ENCODE results near the gene DTYMK. TPM values are rescaled to one million over a fixed set of nuclear protein-coding genes. Genes with fewer than 3 reads are reported as not detected.

Gene DTYMK
- total RNA-seq, 4 donors from 2014 or later, result 14.6 to 40.3 (median 21.9) TPM

DNA sequence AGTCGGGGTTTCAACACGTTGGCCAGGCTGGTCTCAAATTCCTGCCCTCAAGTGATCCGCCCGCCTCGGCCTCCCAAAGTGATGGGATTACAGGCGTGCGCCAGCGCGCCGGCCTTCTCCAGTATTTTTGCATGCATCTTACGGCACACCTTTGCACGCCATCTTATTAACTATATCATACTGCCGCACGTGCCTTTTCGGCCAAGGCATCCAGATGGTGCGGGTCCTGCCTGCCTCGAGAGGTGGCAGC, 14.5 kb upstream of the DTYMK start:
- no peak for TF ChIP-seq POLR2A (IDR thresholded peaks at IDR 0.05)
- TF ChIP-seq, protein P1, sequence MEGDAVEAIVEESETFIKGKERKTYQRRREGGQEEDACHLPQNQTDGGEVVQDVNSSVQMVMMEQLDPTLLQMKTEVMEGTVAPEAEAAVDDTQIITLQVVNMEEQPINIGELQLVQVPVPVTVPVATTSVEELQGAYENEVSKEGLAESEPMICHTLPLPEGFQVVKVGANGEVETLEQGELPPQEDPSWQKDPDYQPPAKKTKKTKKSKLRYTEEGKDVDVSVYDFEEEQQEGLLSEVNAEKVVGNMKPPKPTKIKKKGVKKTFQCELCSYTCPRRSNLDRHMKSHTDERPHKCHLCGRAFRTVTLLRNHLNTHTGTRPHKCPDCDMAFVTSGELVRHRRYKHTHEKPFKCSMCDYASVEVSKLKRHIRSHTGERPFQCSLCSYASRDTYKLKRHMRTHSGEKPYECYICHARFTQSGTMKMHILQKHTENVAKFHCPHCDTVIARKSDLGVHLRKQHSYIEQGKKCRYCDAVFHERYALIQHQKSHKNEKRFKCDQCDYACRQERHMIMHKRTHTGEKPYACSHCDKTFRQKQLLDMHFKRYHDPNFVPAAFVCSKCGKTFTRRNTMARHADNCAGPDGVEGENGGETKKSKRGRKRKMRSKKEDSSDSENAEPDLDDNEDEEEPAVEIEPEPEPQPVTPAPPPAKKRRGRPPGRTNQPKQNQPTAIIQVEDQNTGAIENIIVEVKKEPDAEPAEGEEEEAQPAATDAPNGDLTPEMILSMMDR (IDR thresholded peaks at IDR 0.05), result peak in 4 of 6 experiments; percentile 38 to 53 (median 50)
- H3K9me3 ChIP-seq, result no peaks in the 10 kb centered on the region
- DNase-seq, result peak; percentile 59
- intact Hi-C loops (cut with DNase I), result no loop called here
- peaks cover 0 to 22% (median 2%) of the 10 kb centered on the region in 3 donors for H3K36me3 ChIP-seq
- 0 to 2% methylated on average over 7 to 12 of the region's 17 CpGs for WGBS, 2 donors
- peaks cover 11 to 32% (median 17%) of the 10 kb centered on the region in 3 donors for H3K4me1 ChIP-seq
- peak overlapping the region; percentile 91 to 99 (median 96) for H3K27ac ChIP-seq
- H3K27me3 ChIP-seq, result no peaks in the 10 kb centered on the region
- peak overlapping the region; percentile 76 to 98 (median 94) for H3K4me3 ChIP-seq

DNA sequence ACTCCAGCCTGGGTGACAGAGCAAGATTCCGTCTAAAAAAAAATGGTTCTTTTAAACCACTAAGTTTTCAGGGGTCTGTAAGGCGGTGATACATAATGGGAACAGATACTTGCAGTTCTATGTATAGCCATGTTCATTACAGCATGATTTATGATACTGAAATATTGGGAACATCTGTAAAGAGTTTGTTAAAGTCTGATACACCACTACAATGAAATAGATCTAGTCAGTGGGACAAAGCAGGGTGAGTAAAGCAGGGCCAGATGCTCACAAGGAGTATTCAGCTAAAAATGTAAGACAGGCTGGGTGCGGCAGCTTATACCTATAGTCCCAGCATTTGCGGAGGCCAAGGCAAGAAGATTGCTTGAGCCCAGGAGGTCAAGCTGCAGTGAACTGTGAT, 9.0 kb upstream of the DTYMK start:
- peaks cover 0 to 5% (median 3%) of the 10 kb centered on the region in 3 donors for H3K4me1 ChIP-seq
- H3K27ac ChIP-seq, result no peak overlapping the region
- no peak for DNase-seq
- intact Hi-C loops (cut with DNase I), result no loop called here
- TF ChIP-seq, protein P1 (IDR thresholded peaks at IDR 0.05), result no peak
- no peak for TF ChIP-seq POLR2A (IDR thresholded peaks at IDR 0.05)
- H3K27me3 ChIP-seq, result no peaks in the 10 kb centered on the region
- peaks cover 0 to 55% (median 0%) of the 10 kb centered on the region in 3 donors for H3K36me3 ChIP-seq
- no peak overlapping the region for H3K4me3 ChIP-seq
- 99 to 100% methylated on average over 4 of the region's 4 CpGs for WGBS, 2 donors
- H3K9me3 ChIP-seq, result no peaks in the 10 kb centered on the region

DNA sequence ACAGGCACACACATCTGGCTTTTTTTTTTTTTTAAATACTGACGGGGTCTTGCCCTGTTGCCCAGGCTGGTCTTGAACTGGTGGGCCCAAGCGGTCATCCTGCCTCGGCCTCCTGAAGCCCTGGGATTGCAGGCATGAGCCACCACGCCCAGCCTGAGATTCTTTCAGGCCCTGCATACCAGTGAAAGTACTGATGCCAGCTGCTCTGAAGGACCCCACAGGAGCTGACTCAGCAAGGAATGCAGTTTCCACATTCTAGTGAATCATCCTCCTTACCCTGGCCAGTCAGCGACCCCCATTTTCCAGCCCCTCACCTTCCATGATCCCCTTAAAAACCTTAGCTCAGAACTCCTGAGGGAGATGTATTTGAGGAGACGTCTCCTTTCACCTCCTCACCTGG, 5.8 kb upstream of the DTYMK start:
- peaks cover 0 to 71% (median 8%) of the 10 kb centered on the region in 3 donors for H3K36me3 ChIP-seq
- H3K4me3 ChIP-seq, result no peak overlapping the region
- no peaks in the 10 kb centered on the region for H3K27me3 ChIP-seq
- H3K27ac ChIP-seq, result no peak overlapping the region
- H3K4me1 ChIP-seq, result peaks cover 18 to 22% (median 18%) of the 10 kb centered on the region in 3 donors
- no peak for DNase-seq
- 87 to 88% methylated on average over 5 to 6 of the region's 6 CpGs for WGBS, 2 donors
- TF ChIP-seq, protein P1 (IDR thresholded peaks at IDR 0.05), result no peak
- TF ChIP-seq POLR2A (IDR thresholded peaks at IDR 0.05), result no peak
- H3K9me3 ChIP-seq, result no peaks in the 10 kb centered on the region
- intact Hi-C loops (cut with DNase I), result no loop called here

DNA sequence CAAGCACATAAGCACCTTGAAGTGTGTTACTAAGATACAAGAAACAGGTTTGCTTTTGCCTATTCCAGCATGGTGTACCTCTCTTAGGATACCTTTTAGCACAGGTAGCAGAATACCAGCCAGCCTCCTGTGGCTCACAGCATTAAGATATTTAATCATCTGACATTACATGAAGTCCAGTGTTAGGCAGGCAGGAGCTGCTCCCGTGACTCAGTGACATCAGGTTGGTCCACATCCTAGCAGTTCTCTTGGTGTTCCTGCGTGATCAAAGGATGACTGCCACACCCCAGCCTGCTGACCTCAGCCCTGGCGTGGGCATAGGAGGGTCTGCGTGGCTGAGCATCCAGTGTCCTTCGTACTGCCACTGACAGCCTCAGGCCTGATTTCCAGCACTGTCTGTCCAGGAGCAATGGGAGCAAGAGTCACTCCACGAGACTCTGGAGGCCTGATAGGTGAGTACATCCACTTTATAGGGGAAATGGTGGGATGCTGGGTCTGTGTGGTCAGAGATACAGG, 3.6 kb upstream of the DTYMK start:
- TF ChIP-seq, protein P1 (IDR thresholded peaks at IDR 0.05), result no peak
- TF ChIP-seq POLR2A (IDR thresholded peaks at IDR 0.05), result no peak
- H3K27me3 ChIP-seq, result no peaks in the 10 kb centered on the region
- intact Hi-C loops (cut with DNase I), result no loop called here
- 0 to 85% methylated on average over 1 to 6 of the region's 6 CpGs for WGBS, 2 donors
- no peaks in the 10 kb centered on the region for H3K9me3 ChIP-seq
- no peak overlapping the region for H3K4me3 ChIP-seq
- H3K4me1 ChIP-seq, result peaks cover 26 to 33% (median 28%) of the 10 kb centered on the region in 3 donors
- H3K27ac ChIP-seq, result no peak overlapping the region
- DNase-seq, result no peak
- H3K36me3 ChIP-seq, result peaks cover 0 to 62% (median 8%) of the 10 kb centered on the region in 3 donors

DNA sequence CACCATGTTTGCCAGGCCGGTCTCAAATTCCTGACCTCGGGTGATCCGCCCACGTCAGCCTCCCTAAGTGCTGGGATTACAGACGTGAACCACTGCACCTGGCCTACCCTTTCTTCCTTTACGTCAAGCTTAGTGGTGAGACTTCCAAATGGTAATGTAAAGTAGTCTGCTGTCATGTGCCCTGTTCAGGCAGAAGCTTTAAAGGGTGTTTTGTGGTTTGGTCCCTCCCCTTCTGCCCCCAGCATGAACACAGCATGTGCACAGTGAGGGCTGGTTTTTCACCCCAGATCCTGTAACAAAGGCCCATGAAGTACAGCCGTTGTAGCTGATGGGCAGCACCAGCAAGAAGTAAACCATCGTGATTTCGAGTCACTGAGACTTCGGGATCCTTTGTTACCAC, 2.7 kb upstream of the DTYMK start:
- no peaks in the 10 kb centered on the region for H3K9me3 ChIP-seq
- peaks cover 0 to 53% (median 8%) of the 10 kb centered on the region in 3 donors for H3K36me3 ChIP-seq
- no peaks in the 10 kb centered on the region for H3K27me3 ChIP-seq
- H3K4me1 ChIP-seq, result peaks cover 26 to 35% (median 28%) of the 10 kb centered on the region in 3 donors
- DNase-seq, result no peak
- 69 to 76% methylated on average over 9 to 10 of the region's 10 CpGs for WGBS, 2 donors
- H3K27ac ChIP-seq, result no peak overlapping the region
- TF ChIP-seq, protein P1 (IDR thresholded peaks at IDR 0.05), result no peak
- no peak for TF ChIP-seq POLR2A (IDR thresholded peaks at IDR 0.05)
- no peak overlapping the region for H3K4me3 ChIP-seq
- intact Hi-C loops (cut with DNase I), result no loop called here
